ENCODE data around the gene TIPRL. TPM values are rescaled to one million over a fixed set of nuclear protein-coding genes. Genes with fewer than 3 reads are reported as not detected.
A peak's percentile ranks its signal among the peaks of the same experiment; 100 is the strongest.

The TIPRL gene
- 48.9 and 53.0 TPM in 2 replicates for total RNA-seq (2014; rRNA removed; shearing (Covaris generic))
- 45.1 and 47.0 TPM in 2 replicates for polyA plus RNA-seq (2015; cell fraction: cytosol; rRNA removed)
- polyA plus RNA-seq (2015; cell fraction: nucleus; rRNA removed): 23.4 and 27.4 TPM in 2 replicates

- DNase-seq (ENCODE audit: low read depth): peak; percentile 99
These were observed at the start of gene TIPRL for GRCh38 chr1:168178638-168179437. Gene TIPRL, plus strand, starts transcription at chr1:168178962. Its CDS starts 116 bp downstream, at chr1:168179078.

GRCh38 chr1:168129933-168130332 lies 48.8 kb upstream of the TIPRL start:
- DNase-seq (ENCODE audit: low read depth): no peak

- DNase-seq (ENCODE audit: low read depth): no peak
These were observed 44.6 kb upstream of the TIPRL start for GRCh38 chr1:168134132-168134531.

- DNase-seq (ENCODE audit: low read depth): no peak
These were observed 44.1 kb upstream of the TIPRL start for GRCh38 chr1:168134642-168135041.

GRCh38 chr1:168135116-168135920 lies 43.4 kb upstream of the TIPRL start:
- DNase-seq (ENCODE audit: low read depth): no peak

- DNase-seq (ENCODE audit: low read depth): peak; percentile 20
These were observed 42.6 kb upstream of the TIPRL start for GRCh38 chr1:168135921-168136708.

GRCh38 chr1:168136709-168137514 lies 41.9 kb upstream of the TIPRL start, which contains the start of gene GPR161:
Gene GPR161, minus strand, starts transcription at chr1:168136930. Its CDS starts 32,080 bp downstream, at chr1:168104850.
- DNase-seq (ENCODE audit: low read depth): peak; percentile 42

- no peak for DNase-seq (ENCODE audit: low read depth)
These were observed 41.3 kb upstream of the TIPRL start for GRCh38 chr1:168137515-168137821.

GRCh38 chr1:168138134-168138533 lies 40.6 kb upstream of the TIPRL start:
- no peak for DNase-seq (ENCODE audit: low read depth)

- DNase-seq (ENCODE audit: low read depth): no peak
These were observed 39.7 kb upstream of the TIPRL start for GRCh38 chr1:168139070-168139469.

GRCh38 chr1:168141871-168142385 lies 36.8 kb upstream of the TIPRL start:
- no peak for DNase-seq (ENCODE audit: low read depth)

- DNase-seq (ENCODE audit: low read depth): peak; percentile 76
These were observed 33.3 kb upstream of the TIPRL start for GRCh38 chr1:168145184-168146159.

- DNase-seq (ENCODE audit: low read depth): no peak
These were observed 32.6 kb upstream of the TIPRL start for GRCh38 chr1:168146160-168146539.

- no peak for DNase-seq (ENCODE audit: low read depth)
These were observed 32.1 kb upstream of the TIPRL start for GRCh38 chr1:168146626-168147025.

GRCh38 chr1:168148916-168149315 lies 29.8 kb upstream of the TIPRL start:
- DNase-seq (ENCODE audit: low read depth): no peak

- no peak for DNase-seq (ENCODE audit: low read depth)
These were observed 28.5 kb upstream of the TIPRL start for GRCh38 chr1:168150283-168150682.

GRCh38 chr1:168151935-168152334 lies 26.8 kb upstream of the TIPRL start:
- no peak for DNase-seq (ENCODE audit: low read depth)

GRCh38 chr1:168154707-168155106 lies 24.1 kb upstream of the TIPRL start:
- DNase-seq (ENCODE audit: low read depth): peak; percentile 46

- no peak for DNase-seq (ENCODE audit: low read depth)
These were observed 22.9 kb upstream of the TIPRL start for GRCh38 chr1:168155910-168156309.
